GM19324 (cell line): ENCODE measurements around the gene INSR.
A peak's percentile ranks its signal among the peaks of the same experiment; 100 is the strongest.
"Not testable (repeated sequence)": the region's sequence is repeated elsewhere in the genome, so short reads cannot be mapped to it uniquely, and the experiment has no call there.

Experiments used
- ATAC-seq: cut with Tn5 transposase; IDR thresholded peaks from one replicate; pipeline ENCODE4 v1.9.1; 2021; ENCODE audit warnings: mild to moderate bottlenecking, moderate library complexity; ENCODE audit not compliant: unreplicated experiment, low FRiP score

Gene INSR

DNA sequence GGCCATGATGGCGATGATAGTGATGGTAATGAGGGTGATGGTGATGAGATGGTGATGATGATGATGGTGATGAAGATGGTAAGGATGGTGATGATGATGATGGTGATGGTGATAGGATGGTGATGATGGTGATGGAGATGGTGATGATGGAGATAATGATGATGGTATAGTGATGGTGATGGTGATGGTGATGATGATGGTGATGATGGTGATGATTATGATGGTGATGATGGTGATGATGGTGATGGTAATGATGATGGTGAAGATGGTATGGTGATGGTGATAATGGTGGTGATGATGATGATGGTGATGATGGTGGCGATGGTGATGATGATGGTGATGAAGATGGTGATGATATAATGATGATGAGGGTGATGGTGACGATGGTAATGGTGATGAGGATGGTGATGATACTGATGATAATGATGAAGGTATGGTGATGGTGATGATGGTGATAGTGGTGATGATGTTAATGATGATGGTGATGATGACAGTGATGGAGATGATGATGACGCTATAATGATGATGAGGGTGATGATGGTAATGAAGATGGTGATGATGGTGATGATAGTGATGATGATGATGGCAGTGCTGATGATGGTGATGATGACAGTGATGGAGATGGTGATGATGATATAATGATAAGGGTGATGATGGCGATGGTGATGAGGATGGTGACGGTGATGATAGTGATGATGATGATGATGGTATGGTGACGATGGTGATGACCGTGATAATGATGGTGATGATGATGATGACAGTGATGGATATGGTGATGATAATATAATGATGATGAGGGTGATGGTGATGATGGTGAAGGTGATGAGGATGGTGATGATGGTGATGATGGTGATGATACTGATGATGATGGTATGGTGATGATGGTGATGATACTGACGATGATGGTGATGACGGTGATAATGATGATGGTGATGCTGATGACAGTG is 187.2 kb downstream of the INSR start:
- no peak for ATAC-seq

GRCh38 chr19:7104747-7105447 is 189.3 kb downstream of the INSR start:
- no peak for ATAC-seq

DNA sequence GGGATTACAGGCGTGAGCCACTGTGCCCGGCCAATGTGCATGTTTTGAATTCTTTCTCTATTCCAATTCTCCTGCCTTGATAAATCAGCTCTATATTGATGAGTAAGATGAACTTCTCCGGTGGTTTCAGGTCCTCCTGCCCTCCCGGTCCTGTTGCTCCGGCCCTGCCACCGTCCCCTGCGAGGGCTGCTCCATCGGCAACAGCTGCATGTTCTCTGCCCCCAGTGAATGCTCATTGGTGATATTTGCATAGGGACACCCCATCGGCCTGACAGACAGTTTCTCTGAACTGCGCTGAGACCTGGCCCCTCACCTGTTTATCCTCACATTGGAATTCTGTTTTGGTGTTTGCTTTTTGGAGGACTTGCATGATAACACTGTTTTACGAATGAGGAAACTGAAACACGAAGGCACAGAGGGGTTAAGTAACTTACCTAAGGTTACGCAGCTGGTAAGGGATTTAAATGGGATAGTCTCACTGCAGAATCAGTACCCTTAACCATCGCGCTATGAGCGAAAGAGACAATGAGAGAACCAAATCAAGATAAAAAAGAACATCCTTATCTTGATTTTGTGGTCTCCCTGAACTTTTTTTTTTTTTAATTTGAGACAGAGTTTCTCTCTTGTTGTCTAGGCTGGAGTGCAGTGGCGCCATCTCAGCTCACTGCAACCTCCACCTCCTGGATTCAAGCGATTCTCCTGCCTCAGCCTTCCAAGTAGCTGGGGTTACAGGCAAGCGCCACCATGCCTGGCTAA is 192.5 kb downstream of the INSR start:
- ATAC-seq: no peak

DNA sequence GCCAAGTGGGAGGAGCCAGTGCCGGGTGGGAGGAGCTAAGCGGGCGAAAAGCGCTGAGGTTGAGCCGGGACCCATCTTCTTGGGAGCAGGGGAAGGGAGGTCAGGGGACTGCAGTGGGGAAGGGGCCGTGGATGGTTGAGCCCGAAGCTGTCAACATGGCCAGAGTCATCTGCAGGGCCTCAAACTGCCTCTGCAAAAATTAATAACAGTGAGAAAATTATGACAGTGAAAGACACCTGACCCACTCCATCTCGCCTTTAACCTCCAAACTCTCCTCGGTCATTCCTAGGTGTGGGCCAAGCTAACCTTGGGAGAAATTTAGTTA is 194.7 kb downstream of the INSR start:
- no peak for ATAC-seq

GRCh38 chr19:7098701-7099596 is 195.3 kb downstream of the INSR start:
- peak; percentile 88 for ATAC-seq

GRCh38 chr19:7098096-7098495 is 196.1 kb downstream of the INSR start:
- no peak for ATAC-seq

DNA sequence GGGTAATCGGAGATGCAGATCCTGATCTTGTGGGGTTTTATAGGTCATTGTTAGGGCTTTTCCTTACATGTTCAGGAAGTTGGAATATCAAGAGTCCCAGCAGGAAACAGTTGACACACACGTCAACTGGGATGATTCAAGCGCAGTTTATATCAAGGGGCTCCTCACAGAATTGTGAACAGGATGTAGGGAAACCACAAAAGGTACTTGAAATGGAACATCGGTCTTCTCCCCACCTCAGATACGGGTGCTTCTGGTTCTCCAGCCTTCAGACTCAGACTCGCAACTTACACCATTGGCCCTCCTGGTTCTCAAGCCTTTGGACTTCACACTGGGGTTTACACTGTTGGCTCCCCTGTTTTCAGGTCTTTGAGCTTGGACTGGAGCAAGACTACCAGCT is 205.2 kb downstream of the INSR start:
- no peak for ATAC-seq

- no peak for ATAC-seq
Measured at GRCh38 chr19:7083076-7083956, 210.9 kb downstream of the INSR start.

- no peak for ATAC-seq
Measured at GRCh38 chr19:7078008-7078407, 216.2 kb downstream of the INSR start.

DNA sequence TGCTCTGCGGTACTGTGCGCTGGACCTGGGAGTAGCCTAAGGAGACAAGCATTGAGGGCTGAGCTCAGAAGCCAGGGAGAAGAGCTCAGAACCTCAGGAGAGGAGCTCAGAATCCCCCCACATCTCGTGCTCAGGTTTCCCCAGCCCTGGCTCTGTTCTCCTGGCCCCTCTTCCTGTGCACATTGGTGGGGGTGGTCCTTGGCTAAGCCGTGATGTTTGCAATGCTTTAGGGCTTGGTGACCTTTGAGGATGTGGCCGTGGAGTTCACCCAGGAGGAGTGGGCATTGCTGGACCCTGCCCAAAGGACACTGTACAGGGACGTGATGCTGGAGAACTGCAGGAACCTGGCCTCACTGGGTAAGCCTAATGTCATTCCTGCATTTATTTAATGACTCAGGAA is 218.1 kb downstream of the INSR start:
- no peak for ATAC-seq

- no peak for ATAC-seq
Measured at GRCh38 chr19:7074705-7075282, 219.4 kb downstream of the INSR start.

DNA sequence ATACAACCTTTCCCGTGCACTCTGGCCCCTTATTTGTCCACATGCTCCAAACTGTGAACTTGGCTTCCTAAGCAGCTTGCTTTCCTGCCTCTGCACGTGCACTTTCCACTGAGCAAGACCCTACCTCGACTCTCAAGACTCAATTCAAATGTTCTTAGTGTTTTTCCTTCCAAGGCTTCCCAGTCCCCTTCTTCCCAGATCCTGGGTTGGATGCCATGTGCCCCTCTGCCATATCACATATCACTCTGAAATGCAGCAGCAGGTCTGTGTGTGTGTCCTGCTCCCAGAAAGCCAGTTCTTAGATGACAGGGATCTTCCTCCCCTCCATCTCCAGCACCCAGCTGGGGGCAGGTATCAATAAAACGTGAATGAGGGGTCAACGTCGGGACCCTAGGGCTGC is 221.7 kb downstream of the INSR start:
- ATAC-seq: no peak

GRCh38 chr19:7069904-7070226 is 224.3 kb downstream of the INSR start:
- ATAC-seq: no peak

- ATAC-seq: peak; percentile 95
Measured at GRCh38 chr19:7069042-7069903, 224.9 kb downstream of the INSR start, which contains the start of gene ZNF557. TSS of gene ZNF557 (plus strand) at chr19:7069703. CDS start at chr19:7075075, 5,372 bp downstream.

- ATAC-seq: no peak
Measured at GRCh38 chr19:7068599-7068998, 225.6 kb downstream of the INSR start.

GRCh38 chr19:7067716-7068115 is 226.5 kb downstream of the INSR start:
- no peak for ATAC-seq

- not testable (repeated sequence) for ATAC-seq
Measured at GRCh38 chr19:7067122-7067521, 227.1 kb downstream of the INSR start.
